Fibroblast of villous mesenchyme (primary cell): ENCODE results near the gene BTG2. TPM values are rescaled to one million over a fixed set of nuclear protein-coding genes. Genes with fewer than 3 reads are reported as not detected.
"Not testable (repeated sequence)": the region's sequence is repeated elsewhere in the genome, so short reads cannot be mapped to it uniquely, and the experiment has no call there.

Source experiments
- DNase-seq: peaks from one replicate; pipeline ENCODE4 v3.0.0-alpha.2; 2010; ENCODE audit warnings: low read depth
- H3K4me3 ChIP-seq: 2 replicates; pipeline ENCODE4 v1.5.1; 2011; ENCODE audit warnings: low read depth, mild to moderate bottlenecking, low read length
- CTCF ChIP-seq: IDR thresholded peaks from 2 replicates; pipeline ENCODE4 v1.5.1; 2012; ENCODE audit warnings: low read depth, mild to moderate bottlenecking, low read length; ENCODE audit not compliant: insufficient read depth
- total RNA-seq: library from RNA; depleted of rRNA; stranded (reverse); fragments of >200 nt; gene quantifications from 2 replicates; pipeline ENCODE4 v1.2.3, GENCODE V29; 2012

Gene BTG2
- total RNA-seq, 1 donor = 13.8 TPM

- H3K4me3 ChIP-seq = no peak overlapping the region
- DNase-seq = no peak
- TF ChIP-seq CTCF = no peak
Observed at GRCh38 chr1:203308923-203309331, 3.6 kb downstream of the BTG2 start.

GRCh38 chr1:203311368-203312301, 6.3 kb downstream of the BTG2 start:
- TF ChIP-seq CTCF = no peak
- no peak for DNase-seq
- H3K4me3 ChIP-seq = no peak overlapping the region

- H3K4me3 ChIP-seq, DNase-seq: not testable (repeated sequence)
Observed at GRCh38 chr1:203314025-203314759, 8.9 kb downstream of the BTG2 start.

- DNase-seq = peak; percentile 74
- TF ChIP-seq CTCF = no peak
- H3K4me3 ChIP-seq = no peak overlapping the region
Observed at GRCh38 chr1:203316626-203317093, 11.3 kb downstream of the BTG2 start.

- TF ChIP-seq CTCF = no peak
- DNase-seq = no peak
- no peak overlapping the region for H3K4me3 ChIP-seq
Observed at GRCh38 chr1:203317429-203318228, 12.3 kb downstream of the BTG2 start.

GRCh38 chr1:203318229-203318517, 12.9 kb downstream of the BTG2 start:
- no peak for TF ChIP-seq CTCF
- DNase-seq = no peak
- H3K4me3 ChIP-seq = no peak overlapping the region
